GM10847 (cell line): Measurements from ENCODE around the gene STAMBP.

Experiments used
- POLR2A ChIP-seq: IDR thresholded peaks from 2 replicates; pipeline ENCODE4 v1.6.1; 2011; ENCODE audit not compliant: insufficient read length; ENCODE audit errors: extremely low read depth

The STAMBP gene

GRCh38 chr2:73893764-73894474 is 65.2 kb downstream of the STAMBP start:
- TF ChIP-seq POLR2A: no peak

GRCh38 chr2:73894475-73894850 is 65.7 kb downstream of the STAMBP start:
- no peak for TF ChIP-seq POLR2A

- TF ChIP-seq POLR2A: no peak
Observed at GRCh38 chr2:73894877-73895276, 66.1 kb downstream of the STAMBP start.

GRCh38 chr2:73895473-73895872 is 66.7 kb downstream of the STAMBP start:
- TF ChIP-seq POLR2A: no peak

DNA sequence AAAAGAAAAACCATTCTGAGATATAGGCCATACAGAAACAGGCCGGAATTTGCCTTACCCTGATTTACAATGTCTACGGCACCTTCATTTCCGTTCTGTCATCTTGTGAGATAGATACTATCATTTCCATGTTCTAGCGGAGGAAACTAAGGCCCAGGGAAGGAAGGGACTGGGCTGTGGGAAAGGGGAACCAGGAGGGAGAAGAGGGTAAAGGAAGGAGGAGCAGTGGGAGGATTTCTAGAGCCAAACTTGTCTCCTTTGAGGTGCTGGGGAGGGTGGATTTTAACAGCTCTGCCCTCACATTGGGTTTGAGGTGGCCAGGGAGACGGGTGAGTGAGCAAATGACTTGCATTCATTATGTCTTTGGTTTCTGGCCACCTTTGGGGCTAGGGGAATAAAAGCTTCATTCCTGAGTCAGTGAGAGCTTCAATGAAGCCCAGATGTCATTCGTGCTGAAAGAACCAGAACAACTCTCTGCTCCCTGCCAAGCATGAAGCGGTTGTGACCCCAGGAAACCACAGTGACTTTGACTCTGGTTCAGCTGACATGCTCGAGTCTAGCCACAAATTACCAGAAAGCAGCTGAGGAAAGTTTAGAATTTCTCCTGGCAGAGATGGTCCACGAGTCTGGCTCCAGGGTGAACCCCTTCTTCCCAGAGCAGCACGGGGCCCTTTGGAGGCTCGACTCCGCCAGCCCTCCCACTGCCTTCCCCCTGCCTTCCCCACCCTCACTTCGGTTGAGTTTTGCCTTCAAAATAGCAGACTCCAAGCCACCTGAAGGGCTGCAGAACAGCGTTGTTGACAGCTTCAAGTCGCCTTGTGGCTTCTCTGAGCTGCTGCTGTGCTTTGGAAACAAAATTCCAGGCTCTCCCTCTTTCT is 67.8 kb downstream of the STAMBP start:
- no peak for TF ChIP-seq POLR2A

- TF ChIP-seq POLR2A: no peak
Observed at GRCh38 chr2:73897240-73897583, 68.5 kb downstream of the STAMBP start.

DNA sequence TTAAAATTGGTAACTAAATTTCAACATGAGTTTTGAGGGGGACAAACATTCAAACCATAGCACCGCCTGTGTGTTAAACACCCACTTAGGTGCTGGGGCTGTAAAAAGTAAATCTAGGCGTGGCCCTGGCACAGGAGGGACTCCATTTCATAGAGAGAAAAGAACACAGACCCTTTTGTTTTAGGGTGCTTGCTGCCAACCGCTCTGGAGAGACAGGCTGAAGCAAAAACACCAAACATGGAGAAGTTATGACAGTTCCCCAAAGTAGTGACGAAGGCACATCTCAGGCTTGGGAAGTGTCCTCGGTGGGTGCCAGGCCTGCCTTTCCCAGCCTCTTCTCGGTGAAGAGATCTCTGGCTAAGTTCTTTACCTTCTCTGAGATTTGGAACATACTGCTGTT is 69.2 kb downstream of the STAMBP start:
- TF ChIP-seq POLR2A: no peak

DNA sequence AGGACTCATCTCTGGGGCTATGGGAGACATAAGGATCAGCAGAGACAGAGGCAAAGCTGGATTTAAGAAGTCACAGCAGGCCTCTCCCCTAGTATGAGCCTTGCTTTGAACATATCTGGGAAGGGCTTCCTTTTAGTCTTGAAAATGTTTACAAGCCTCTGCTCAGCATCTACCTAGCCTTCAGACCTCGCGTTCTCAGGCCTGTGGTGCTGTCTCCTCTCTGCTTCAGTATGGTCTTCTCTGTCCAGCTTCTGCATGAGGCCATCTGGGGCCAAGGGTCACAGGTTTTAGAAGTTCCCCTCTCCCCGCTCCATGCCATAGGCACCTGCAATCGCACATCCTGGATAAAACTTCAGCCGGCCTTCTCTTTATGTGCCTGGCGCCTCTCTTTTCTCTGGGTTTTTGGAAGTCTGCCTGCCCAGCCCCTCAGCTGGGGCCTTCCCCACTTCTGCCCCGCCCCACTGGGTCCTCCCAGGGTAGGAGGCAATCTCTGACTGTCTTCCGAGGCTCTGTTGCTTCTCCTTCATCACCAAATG is 71.1 kb downstream of the STAMBP start:
- no peak for TF ChIP-seq POLR2A

GRCh38 chr2:73901143-73901542 is 72.4 kb downstream of the STAMBP start:
- TF ChIP-seq POLR2A: no peak

DNA sequence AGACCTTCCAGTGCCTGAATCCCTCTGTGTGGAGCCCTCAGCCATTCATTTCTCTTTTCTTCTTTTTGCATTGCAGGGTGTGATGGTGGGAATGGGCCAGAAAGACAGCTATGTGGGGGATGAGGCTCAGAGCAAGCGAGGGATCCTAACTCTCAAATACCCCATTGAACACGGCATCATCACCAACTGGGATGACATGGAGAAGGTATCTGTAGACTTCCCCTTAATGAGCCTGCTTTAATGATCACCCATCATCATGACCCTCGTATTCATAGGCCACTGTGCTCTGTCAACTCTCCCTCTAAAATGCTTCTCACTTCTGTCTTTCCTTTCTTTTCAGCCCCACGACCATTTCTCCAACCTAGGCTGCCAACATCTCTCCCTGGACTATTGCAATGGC is 73.5 kb downstream of the STAMBP start:
- TF ChIP-seq POLR2A: no peak

- TF ChIP-seq POLR2A: no peak
Observed at GRCh38 chr2:73903313-73903712, 74.6 kb downstream of the STAMBP start.

GRCh38 chr2:73904952-73905351 is 76.2 kb downstream of the STAMBP start:
- TF ChIP-seq POLR2A: no peak

- no peak for TF ChIP-seq POLR2A
Observed at GRCh38 chr2:73906847-73907505, 78.2 kb downstream of the STAMBP start.

DNA sequence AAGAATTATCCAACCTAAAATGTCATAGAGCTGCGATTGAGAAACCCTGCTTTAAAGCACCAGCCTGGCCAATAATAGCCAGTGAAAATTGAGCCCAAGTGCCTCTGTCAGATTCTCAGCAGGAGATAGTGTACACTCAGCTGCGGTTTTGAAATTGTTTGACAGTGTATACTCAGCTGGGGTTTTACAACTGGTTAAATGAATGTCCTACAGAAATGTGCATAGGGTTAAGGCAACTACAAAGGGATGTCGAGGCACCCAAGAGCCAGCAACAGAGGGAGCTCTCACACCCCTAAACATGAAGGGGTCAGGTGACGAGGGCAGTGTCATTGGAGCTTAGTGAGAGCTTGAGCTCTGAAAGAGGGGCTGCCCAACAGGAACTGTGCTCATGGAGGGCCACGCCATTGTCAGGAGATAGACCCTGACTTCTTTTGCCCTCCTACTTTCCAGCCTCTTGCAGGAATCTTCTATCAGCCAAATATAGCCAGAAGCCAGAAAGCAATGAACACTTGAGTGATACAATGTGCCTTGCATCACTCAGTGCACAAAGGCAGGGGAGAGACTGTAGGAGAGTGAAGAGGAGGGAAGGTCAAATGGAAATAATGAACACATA is 79.2 kb downstream of the STAMBP start:
- no peak for TF ChIP-seq POLR2A
